Measurements from ENCODE around the gene DND1. TPM values are rescaled to one million over a fixed set of nuclear protein-coding genes. Genes with fewer than 3 reads are reported as not detected.

DND1 gene
- 0.33 to 1.1 TPM (median 0.86 TPM) in 5 replicates for total RNA-seq (2022; extraction: Qiagen RNA extraction; ENCODE audit: low read depth)

GRCh38 chr5:140673187-140673976, at the start of gene DND1:
Gene DND1, minus strand, starts transcription at chr5:140673576. Its CDS starts 34 bp downstream, at chr5:140673542.

GRCh38 chr5:140700177-140701144, 27.1 kb upstream of the DND1 start, which contains the start of gene ZMAT2:
Gene ZMAT2, plus strand, starts transcription at chr5:140700447. Its CDS starts 14 bp downstream, at chr5:140700461.

GRCh38 chr5:140690941-140691924, 17.9 kb upstream of the DND1 start, which contains the start of the genes HARS1 and HARS2:
Gene HARS1, minus strand, starts transcription at chr5:140691370. Its CDS starts 66 bp downstream, at chr5:140691304.
Gene HARS2, plus strand, starts transcription at chr5:140691455. Its CDS starts 194 bp downstream, at chr5:140691649.

GRCh38 chr5:140664359-140665119, 8.8 kb downstream of the DND1 start, which contains the start of gene WDR55:
Gene WDR55, plus strand, starts transcription at chr5:140664904. Its CDS starts 9 bp downstream, at chr5:140664913.

GRCh38 chr5:140639148-140639981, 34.0 kb downstream of the DND1 start, which contains the start of gene TMCO6:
Gene TMCO6, plus strand, starts transcription at chr5:140639451. Its CDS starts 77 bp downstream, at chr5:140639528.

GRCh38 chr5:140633021-140633471, 40.3 kb downstream of the DND1 start, which contains the start of gene CD14:
Gene CD14, minus strand, starts transcription at chr5:140633175. Its CDS starts 104 bp downstream, at chr5:140633071.

Other genes with a start within 250 kb of the DND1 start
- gene EIF4EBP3, start 125.9 kb downstream of the DND1 start, total RNA-seq (2022; extraction: Qiagen RNA extraction; ENCODE audit: low read depth) = 1.8 to 3.2 TPM (median 2.2 TPM) in 5 replicates
- gene SRA1, start 116.1 kb downstream of the DND1 start, total RNA-seq (2022; extraction: Qiagen RNA extraction; ENCODE audit: low read depth) = 41.1 to 48.2 TPM (median 44.5 TPM) in 5 replicates
- 5.6 to 8.6 TPM (median 8.0 TPM) in 5 replicates for gene APBB3, start 109.0 kb downstream of the DND1 start, total RNA-seq (2022; extraction: Qiagen RNA extraction; ENCODE audit: low read depth)
- gene SLC35A4, start 108.7 kb downstream of the DND1 start, total RNA-seq (2022; extraction: Qiagen RNA extraction; ENCODE audit: low read depth) = 58.2 to 89.0 TPM (median 76.8 TPM) in 5 replicates
- gene CD14, start 40.4 kb downstream of the DND1 start, total RNA-seq (2022; extraction: Qiagen RNA extraction; ENCODE audit: low read depth) = 3.0 to 5.1 TPM (median 4.5 TPM) in 5 replicates
- 8.7 to 15.2 TPM (median 13.7 TPM) in 5 replicates for gene TMCO6, start 34.1 kb downstream of the DND1 start, total RNA-seq (2022; extraction: Qiagen RNA extraction; ENCODE audit: low read depth)
- gene NDUFA2, start 25.9 kb downstream of the DND1 start, total RNA-seq (2022; extraction: Qiagen RNA extraction; ENCODE audit: low read depth) = 104 to 122 TPM (median 115 TPM) in 5 replicates
- gene IK, start 25.7 kb downstream of the DND1 start, total RNA-seq (2022; extraction: Qiagen RNA extraction; ENCODE audit: low read depth) = 90.7 to 127 TPM (median 98.8 TPM) in 5 replicates
- 24.2 to 33.0 TPM (median 30.9 TPM) in 5 replicates for gene WDR55, start 8.7 kb downstream of the DND1 start, total RNA-seq (2022; extraction: Qiagen RNA extraction; ENCODE audit: low read depth)
- gene HARS1, start 17.8 kb upstream of the DND1 start, total RNA-seq (2022; extraction: Qiagen RNA extraction; ENCODE audit: low read depth) = 76.7 to 87.7 TPM (median 80.0 TPM) in 5 replicates
- gene HARS2, start 17.9 kb upstream of the DND1 start, total RNA-seq (2022; extraction: Qiagen RNA extraction; ENCODE audit: low read depth) = 37.0 to 41.3 TPM (median 39.9 TPM) in 5 replicates
- 85.3 to 156 TPM (median 99.6 TPM) in 5 replicates for gene ZMAT2, start 26.9 kb upstream of the DND1 start, total RNA-seq (2022; extraction: Qiagen RNA extraction; ENCODE audit: low read depth)
- 0.14 to 0.48 TPM (median 0.19 TPM) in 5 replicates for gene PCDHA1, start 112.6 kb upstream of the DND1 start, total RNA-seq (2022; extraction: Qiagen RNA extraction; ENCODE audit: low read depth)
- gene PCDHA2, start 121.3 kb upstream of the DND1 start, total RNA-seq (2022; extraction: Qiagen RNA extraction; ENCODE audit: low read depth) = 0.14 TPM in 1 of 5 replicates, not detected in the others
- gene PCDHA3, start 127.5 kb upstream of the DND1 start, total RNA-seq (2022; extraction: Qiagen RNA extraction; ENCODE audit: low read depth) = 0.68 to 1.2 TPM (median 1.0 TPM) in 5 replicates
- 0.95 to 2.0 TPM (median 1.8 TPM) in 5 replicates for gene PCDHA4, start 133.5 kb upstream of the DND1 start, total RNA-seq (2022; extraction: Qiagen RNA extraction; ENCODE audit: low read depth)
- gene PCDHA5, start 148.0 kb upstream of the DND1 start, total RNA-seq (2022; extraction: Qiagen RNA extraction; ENCODE audit: low read depth) = 0.59 to 0.91 TPM (median 0.69 TPM) in 5 replicates
- 0.04 to 0.12 TPM (median 0.12 TPM) in 3 of 5 replicates, not detected in the others for gene PCDHA6, start 154.4 kb upstream of the DND1 start, total RNA-seq (2022; extraction: Qiagen RNA extraction; ENCODE audit: low read depth)
- 0.06 to 0.21 TPM (median 0.13 TPM) in 5 replicates for gene PCDHA7, start 160.7 kb upstream of the DND1 start, total RNA-seq (2022; extraction: Qiagen RNA extraction; ENCODE audit: low read depth)
- 0.05 TPM in 1 of 5 replicates, not detected in the others for gene PCDHA8, start 167.6 kb upstream of the DND1 start, total RNA-seq (2022; extraction: Qiagen RNA extraction; ENCODE audit: low read depth)
- gene PCDHA9, start 174.8 kb upstream of the DND1 start, total RNA-seq (2022; extraction: Qiagen RNA extraction; ENCODE audit: low read depth) = 0.04 TPM in 1 of 5 replicates, not detected in the others
- 0.02 to 0.11 TPM in 2 of 5 replicates, not detected in the others for gene PCDHA10, start 182.3 kb upstream of the DND1 start, total RNA-seq (2022; extraction: Qiagen RNA extraction; ENCODE audit: low read depth)
- gene PCDHA11, start 195.4 kb upstream of the DND1 start, total RNA-seq (2022; extraction: Qiagen RNA extraction; ENCODE audit: low read depth) = 0.04 to 0.20 TPM (median 0.08 TPM) in 5 replicates
- 2.1 to 3.6 TPM (median 2.7 TPM) in 5 replicates for gene PCDHA12, start 201.7 kb upstream of the DND1 start, total RNA-seq (2022; extraction: Qiagen RNA extraction; ENCODE audit: low read depth)
- 0.06 to 0.11 TPM (median 0.08 TPM) in 3 of 5 replicates, not detected in the others for gene PCDHA13, start 208.5 kb upstream of the DND1 start, total RNA-seq (2022; extraction: Qiagen RNA extraction; ENCODE audit: low read depth)